Activated CD8-positive, alpha-beta memory T cell treated with anti-CD3 and anti-CD28 coated beads, Interleukin-2, amount 50 U/mL, for 24 hours (primary cell): ENCODE data around the gene RAD51B.

Experiments used
- DNase-seq: peaks from one replicate; pipeline ENCODE4 v3.0.0-alpha.2; 2020; ENCODE audit errors: extremely low read depth

RAD51B gene

GRCh38 chr14:68486033-68486732, 666.6 kb downstream of the RAD51B start:
- no peak for DNase-seq

- DNase-seq, result no peak
These were observed 667.2 kb downstream of the RAD51B start for GRCh38 chr14:68486809-68487208.

GRCh38 chr14:68487805-68488590, 668.4 kb downstream of the RAD51B start:
- DNase-seq, result no peak

GRCh38 chr14:68491793-68492192, 672.2 kb downstream of the RAD51B start:
- no peak for DNase-seq

- DNase-seq, result no peak
These were observed 673.0 kb downstream of the RAD51B start for GRCh38 chr14:68492381-68493151.

GRCh38 chr14:68493152-68493911, 673.8 kb downstream of the RAD51B start:
- no peak for DNase-seq

GRCh38 chr14:68495101-68496039, 675.8 kb downstream of the RAD51B start:
- DNase-seq, result no peak

- no peak for DNase-seq
These were observed 677.4 kb downstream of the RAD51B start for GRCh38 chr14:68497011-68497410.

GRCh38 chr14:68499451-68499850, 679.9 kb downstream of the RAD51B start:
- DNase-seq, result no peak

- DNase-seq, result no peak
These were observed 681.6 kb downstream of the RAD51B start for GRCh38 chr14:68501171-68501570.

GRCh38 chr14:68501614-68502052, 682.1 kb downstream of the RAD51B start:
- DNase-seq, result no peak

GRCh38 chr14:68502230-68502629, 682.7 kb downstream of the RAD51B start:
- DNase-seq, result no peak

GRCh38 chr14:68503186-68503825, 683.7 kb downstream of the RAD51B start:
- no peak for DNase-seq

- DNase-seq, result no peak
These were observed 685.3 kb downstream of the RAD51B start for GRCh38 chr14:68504861-68505260.

GRCh38 chr14:68506021-68506644, 686.6 kb downstream of the RAD51B start:
- no peak for DNase-seq

- DNase-seq, result no peak
These were observed 687.3 kb downstream of the RAD51B start for GRCh38 chr14:68506645-68507419.

GRCh38 chr14:68507544-68508081, 688.0 kb downstream of the RAD51B start:
- DNase-seq, result no peak

- DNase-seq, result no peak
These were observed 689.0 kb downstream of the RAD51B start for GRCh38 chr14:68508581-68508980.
